ENCODE results near the gene IZUMO4.

DNA sequence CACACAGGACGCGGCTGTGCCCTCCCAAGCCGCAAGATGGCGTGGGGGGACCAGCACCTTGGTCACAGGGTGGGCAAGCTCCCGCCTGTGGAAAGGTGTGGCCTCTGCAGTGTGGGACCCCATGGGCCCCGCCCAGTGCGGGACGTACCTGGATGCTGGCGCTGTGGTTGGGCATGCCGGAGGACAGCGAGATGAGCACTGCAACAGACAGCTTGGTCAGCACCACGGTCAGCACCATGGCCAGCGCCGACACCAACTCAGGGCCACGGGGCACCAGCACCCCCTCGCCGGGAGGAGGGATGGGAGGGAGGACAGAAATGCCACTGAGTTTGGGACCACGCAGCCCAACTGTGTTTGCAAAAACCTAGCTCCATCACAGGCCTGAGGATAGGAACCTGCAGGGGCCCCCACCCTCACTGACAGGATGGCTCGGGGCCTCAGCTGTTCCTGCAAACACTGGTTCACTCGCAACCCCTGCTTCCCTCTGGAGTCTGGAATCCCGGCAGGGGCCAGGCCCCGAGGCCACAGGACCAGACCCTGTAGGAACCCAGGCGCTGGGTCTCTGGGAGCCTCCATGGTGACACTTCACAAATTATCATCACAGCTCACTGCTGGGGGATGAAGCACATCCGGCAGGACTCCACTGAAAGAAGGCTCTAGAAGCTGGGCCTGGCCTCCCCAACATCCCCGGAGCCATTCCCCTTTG is 27.1 kb downstream of the IZUMO4 start:
- TF ChIP-seq, protein P1, sequence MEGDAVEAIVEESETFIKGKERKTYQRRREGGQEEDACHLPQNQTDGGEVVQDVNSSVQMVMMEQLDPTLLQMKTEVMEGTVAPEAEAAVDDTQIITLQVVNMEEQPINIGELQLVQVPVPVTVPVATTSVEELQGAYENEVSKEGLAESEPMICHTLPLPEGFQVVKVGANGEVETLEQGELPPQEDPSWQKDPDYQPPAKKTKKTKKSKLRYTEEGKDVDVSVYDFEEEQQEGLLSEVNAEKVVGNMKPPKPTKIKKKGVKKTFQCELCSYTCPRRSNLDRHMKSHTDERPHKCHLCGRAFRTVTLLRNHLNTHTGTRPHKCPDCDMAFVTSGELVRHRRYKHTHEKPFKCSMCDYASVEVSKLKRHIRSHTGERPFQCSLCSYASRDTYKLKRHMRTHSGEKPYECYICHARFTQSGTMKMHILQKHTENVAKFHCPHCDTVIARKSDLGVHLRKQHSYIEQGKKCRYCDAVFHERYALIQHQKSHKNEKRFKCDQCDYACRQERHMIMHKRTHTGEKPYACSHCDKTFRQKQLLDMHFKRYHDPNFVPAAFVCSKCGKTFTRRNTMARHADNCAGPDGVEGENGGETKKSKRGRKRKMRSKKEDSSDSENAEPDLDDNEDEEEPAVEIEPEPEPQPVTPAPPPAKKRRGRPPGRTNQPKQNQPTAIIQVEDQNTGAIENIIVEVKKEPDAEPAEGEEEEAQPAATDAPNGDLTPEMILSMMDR (conservative IDR thresholded peaks at IDR 0.05 in 1 of 2, IDR thresholded peaks at IDR 0.05 in 1 of 2; ENCODE audit: extremely low read depth in 1 of 2, insufficient read depth in 1 of 2, low read depth in 1 of 2, low read length in 2 of 2): no peak
- no peak for TF ChIP-seq EZH2 (IDR thresholded peaks at IDR 0.05; ENCODE audit: borderline replicate concordance, low read length)
